Measurements from ENCODE around the gene IL17C.

Gene IL17C

DNA sequence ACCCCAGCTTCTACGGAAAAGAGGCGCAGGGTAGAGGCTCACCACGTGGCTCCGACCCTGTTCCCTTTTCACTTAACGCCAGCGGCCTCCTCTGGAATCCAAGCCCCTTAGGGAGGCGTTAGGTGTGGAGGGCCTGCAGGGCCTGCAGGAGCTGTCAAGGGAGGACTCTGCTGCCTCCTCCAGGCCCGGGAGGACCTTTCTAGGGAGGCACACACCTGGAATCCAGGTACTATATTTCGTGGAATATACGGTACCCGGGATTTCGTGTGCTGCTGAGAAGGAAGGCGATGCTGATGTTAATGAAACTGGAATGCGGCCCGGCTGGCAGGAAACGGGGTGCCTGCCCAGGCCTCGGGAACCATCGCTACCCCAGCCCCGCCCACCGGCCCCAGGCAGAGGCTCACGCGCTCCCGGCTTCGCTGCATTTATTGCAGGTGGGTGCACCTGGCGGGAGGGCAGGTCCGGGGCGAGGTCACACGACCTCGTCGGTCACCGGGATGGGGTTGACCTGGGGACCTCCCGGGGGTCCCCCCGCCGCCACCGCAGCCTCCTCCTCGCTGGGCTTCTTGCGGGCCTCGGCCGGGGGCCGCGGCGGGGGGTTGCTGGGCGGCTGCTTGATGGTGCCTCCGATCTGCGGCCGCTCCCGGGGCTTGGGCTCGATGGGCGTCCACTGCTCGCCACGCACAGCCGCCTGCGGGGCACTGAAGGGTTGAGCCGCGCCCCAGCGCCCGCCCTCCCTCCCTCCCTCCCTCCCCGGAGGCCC is 4.7 kb downstream of the IL17C start:
- DNase-seq (ENCODE audit: insufficient read length, low spot score), result no peak
- FAIRE-seq, result no peak

DNA sequence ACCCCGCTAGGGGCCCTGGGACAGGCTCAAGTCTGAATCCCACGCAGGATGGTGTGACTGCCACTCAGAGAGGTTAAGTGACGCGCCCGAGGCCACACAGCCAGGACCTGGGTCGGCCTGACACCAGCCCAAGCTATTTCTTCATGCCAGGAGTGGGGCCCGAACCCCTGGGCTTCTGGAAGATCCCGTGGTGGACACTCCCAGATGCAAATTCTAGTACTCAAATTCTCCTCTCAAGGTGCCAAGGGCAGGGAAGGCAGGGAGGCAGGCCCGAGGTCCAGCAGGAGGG is 5.2 kb downstream of the IL17C start:
- DNase-seq (ENCODE audit: insufficient read length, low spot score) (no peak), FAIRE-seq (no peak)

GRCh38 chr16:88645455-88645854 is 7.1 kb downstream of the IL17C start:
- DNase-seq (ENCODE audit: insufficient read length, low spot score) (no peak), FAIRE-seq (no peak)

DNA sequence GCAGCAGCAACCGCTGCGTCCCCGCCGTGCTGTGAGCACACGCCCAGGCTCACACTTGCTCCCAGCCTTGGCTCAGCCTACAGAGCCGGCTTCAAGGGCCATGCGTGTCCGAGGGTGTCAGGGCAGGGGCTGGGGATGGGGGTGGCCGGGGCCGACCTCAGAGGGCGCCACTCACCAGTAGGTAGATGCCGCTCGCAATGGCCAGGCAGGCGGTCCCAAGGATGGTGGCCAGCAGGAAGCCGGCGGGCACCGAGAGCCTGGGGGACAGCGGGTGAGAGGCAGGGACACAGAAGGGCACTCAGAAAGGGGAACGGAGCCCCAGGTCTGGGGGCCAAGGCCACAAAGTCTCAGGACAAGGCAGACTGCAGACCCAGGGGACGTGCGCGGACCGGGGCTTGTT is 7.6 kb downstream of the IL17C start:
- FAIRE-seq, result no peak

DNA sequence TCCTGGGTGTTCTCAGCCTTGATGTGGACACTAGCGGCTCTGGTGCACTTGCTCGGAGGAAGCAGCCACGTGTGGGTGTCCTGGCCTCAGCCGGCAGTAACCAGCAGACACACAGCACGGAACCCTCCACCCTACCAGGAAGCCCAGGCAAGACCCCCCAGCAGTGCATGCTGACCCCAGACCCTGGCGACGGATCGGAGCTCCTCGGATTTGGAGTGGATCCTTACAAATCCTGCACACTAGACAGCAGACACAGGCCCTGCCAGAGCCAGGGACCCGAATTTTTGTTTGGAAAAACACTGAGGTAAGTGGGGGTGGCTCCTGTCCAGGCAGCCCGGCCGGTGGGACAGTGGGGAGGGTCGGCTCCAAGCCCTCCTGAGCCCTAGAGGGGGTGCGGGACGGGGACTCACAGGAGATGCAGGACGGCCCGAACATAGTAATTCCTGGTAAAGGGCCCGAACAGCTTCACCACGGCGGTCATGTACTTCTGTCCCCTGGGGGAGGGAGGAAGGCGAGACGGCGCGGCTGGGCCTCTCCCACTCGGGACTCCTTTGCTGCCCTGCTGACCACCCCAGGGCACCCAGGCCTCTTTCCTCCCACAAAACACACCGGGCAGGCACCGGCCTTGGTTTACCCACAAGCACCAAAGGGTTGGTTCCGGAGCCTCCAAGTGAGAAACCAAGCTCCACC is 8.1 kb downstream of the IL17C start:
- DNase-seq (ENCODE audit: insufficient read length, low spot score), result no peak
- FAIRE-seq, result no peak

More for the DNA sequence above, 7.6 kb downstream of the IL17C start:
- no peak for DNase-seq (ENCODE audit: insufficient read length, low spot score)

- DNase-seq (ENCODE audit: insufficient read length, low spot score) (no peak), FAIRE-seq (no peak)
Measured at GRCh38 chr16:88647178-88648070, 9.1 kb downstream of the IL17C start.

- DNase-seq (ENCODE audit: insufficient read length, low spot score) (no peak), FAIRE-seq (no peak)
Measured at GRCh38 chr16:88649195-88649923, 11.0 kb downstream of the IL17C start.

- FAIRE-seq (peak; percentile 9), DNase-seq (ENCODE audit: insufficient read length, low spot score) (no peak)
Measured at GRCh38 chr16:88649924-88650748, 11.8 kb downstream of the IL17C start.

- peak; percentile 93 for DNase-seq (ENCODE audit: insufficient read length, low spot score)
- FAIRE-seq, result no peak
Measured at GRCh38 chr16:88650749-88651275, 12.4 kb downstream of the IL17C start, which contains the start of gene CYBA. Gene CYBA, minus strand, starts transcription at chr16:88651053. Its CDS starts 40 bp downstream, at chr16:88651013.

GRCh38 chr16:88651276-88651988 is 13.1 kb downstream of the IL17C start:
- FAIRE-seq (peak; percentile 62), DNase-seq (ENCODE audit: insufficient read length, low spot score) (no peak)

DNA sequence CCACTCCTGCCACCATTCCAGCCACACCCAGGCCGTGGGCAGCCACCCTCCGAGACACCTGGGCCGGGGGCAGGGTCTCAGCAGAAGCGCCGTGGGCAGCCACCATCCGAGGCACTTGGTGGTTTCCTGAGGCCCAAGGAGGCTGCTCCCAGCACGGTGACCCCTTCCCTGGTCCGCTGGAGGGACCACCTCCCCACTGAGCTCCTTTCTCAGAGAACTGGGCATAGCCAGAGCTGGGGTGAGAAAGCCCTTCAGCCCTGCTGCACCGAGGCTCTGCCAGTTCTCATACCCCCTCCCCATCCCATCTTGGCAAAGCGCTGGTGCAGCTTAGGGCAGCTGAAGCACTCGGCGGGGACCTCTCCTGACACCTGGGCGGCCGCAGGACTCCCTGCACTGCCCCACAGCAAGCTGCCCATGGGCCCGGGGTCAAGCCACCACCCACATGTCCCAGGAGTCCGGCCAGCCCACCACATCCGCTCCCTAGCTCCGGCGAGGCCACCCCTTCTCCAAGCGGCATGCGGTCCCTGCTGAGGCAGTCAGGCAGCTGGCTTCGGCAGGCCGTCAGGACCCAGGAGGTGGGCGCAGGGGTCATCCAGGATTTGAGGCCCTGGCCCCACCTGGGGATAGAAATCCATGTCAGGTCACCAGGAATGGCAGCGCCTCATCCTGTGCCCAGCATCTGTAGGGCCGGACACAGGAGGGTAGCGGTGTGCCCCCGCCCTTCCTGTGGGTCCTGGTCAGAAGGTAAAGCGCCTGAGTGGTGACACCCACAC is 13.8 kb downstream of the IL17C start:
- FAIRE-seq, result no peak
- no peak for DNase-seq (ENCODE audit: insufficient read length, low spot score)

DNA sequence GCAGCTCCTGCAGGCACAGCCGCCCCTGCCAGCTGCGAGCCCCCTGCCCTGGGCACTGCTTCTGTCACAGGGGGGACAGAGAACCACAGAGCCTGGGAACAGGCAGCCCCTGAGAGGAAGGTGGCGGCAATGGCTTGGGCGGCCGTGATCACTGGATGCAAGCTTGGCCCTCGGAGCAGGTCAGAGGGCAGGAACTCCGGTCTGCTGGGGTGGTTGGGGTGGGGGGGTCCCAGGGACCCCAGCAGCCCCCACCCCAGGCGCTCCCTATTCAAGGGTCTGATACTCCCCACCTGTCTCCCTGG is 14.3 kb downstream of the IL17C start:
- FAIRE-seq, result no peak
- DNase-seq (ENCODE audit: insufficient read length, low spot score), result no peak

- FAIRE-seq (no peak), DNase-seq (ENCODE audit: insufficient read length, low spot score) (no peak)
Measured at GRCh38 chr16:88653101-88653500, 14.7 kb downstream of the IL17C start.

GRCh38 chr16:88653596-88654362 is 15.4 kb downstream of the IL17C start:
- FAIRE-seq, result no peak
- no peak for DNase-seq (ENCODE audit: insufficient read length, low spot score)

- FAIRE-seq (no peak), DNase-seq (ENCODE audit: insufficient read length, low spot score) (no peak)
Measured at GRCh38 chr16:88654363-88655052, 16.1 kb downstream of the IL17C start.

- DNase-seq (ENCODE audit: insufficient read length, low spot score), result no peak
- no peak for FAIRE-seq
Measured at GRCh38 chr16:88655053-88655732, 16.8 kb downstream of the IL17C start.

All from HTR-8/SVneo (cell line).